Measurements from ENCODE around the gene ANKLE2.
A peak's percentile ranks its signal among the peaks of the same experiment; 100 is the strongest.

ANKLE2 gene

DNA sequence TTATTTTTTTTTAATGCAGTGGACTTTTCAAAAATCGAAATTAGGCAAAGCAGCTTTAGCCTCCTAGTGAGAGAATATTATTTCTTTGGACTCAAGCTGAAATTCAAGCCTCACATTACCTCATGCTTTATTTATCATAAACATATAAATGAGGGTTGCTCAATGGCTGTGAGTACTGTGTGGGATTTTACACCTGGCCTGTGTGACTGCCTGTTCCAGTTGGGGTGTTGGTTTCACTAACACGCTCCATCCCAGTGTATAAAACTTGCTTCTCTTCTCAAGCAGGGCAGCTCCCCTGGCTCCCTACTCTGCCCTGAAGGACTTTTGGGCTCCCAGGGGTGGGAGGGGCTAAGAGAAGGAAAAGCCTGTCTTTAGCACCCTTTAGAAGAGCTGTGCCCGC is 15.0 kb downstream of the ANKLE2 start:
- no peak for DNase-seq (ENCODE audit: low read depth)

DNA sequence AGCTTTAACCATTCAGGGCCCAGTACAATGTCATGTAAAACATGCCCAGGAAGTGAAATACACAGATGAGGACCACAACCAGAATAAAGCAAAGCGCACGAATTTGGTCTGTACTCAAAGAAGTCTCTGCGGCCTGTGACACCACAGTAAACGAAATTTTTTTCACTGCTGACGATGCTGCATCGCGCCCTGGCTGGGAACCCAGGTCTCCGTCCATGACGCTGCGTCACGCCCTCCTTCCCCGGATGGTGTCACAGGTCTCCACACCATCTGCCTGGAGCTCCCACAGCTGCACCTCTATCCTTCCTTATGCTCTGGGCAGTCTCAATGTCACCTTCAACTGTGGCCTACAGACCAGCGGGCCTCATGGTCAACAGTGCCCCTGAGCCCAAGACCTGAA is 17.8 kb downstream of the ANKLE2 start:
- DNase-seq (ENCODE audit: low read depth) = no peak

DNA sequence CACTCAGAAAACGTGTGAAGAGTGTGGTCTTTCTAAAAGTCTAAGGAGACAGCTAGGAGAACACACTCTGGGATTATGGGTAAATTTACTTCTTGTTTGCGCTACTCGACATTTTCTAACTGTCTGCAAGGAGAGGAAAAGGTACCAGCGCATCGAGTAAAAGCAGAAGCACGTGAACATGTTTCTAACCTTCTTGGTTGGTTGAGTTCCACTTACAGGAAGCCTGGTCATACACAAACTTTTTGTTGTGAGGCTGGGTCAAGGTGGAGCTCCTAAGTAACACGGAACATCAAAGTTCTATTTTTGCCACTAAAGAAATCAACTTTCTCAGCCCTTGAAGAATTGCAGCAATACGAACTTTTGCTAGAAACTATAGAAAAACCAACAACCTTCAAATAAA is 20.0 kb downstream of the ANKLE2 start:
- DNase-seq (ENCODE audit: low read depth) = no peak

DNA sequence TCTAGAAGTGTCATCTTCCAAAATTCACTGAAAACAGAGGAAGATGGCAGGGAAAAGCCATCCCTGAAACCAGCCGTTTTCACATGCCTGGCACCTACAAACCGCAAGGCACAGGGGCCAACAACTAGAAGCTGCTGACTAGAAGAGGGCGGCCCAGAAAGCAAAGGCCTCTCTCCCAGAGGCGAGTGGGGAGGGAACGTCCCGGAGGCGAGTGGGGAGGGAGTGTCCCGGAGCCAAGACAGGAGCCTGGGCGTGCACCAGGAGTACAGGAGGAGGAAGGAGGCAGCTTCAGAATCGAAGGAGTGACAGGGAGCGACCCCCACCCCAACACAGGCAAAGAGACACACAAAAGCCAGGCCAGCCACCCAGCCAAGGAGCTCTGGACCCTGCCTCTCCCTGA is 21.0 kb downstream of the ANKLE2 start:
- DNase-seq (ENCODE audit: low read depth) = no peak

DNA sequence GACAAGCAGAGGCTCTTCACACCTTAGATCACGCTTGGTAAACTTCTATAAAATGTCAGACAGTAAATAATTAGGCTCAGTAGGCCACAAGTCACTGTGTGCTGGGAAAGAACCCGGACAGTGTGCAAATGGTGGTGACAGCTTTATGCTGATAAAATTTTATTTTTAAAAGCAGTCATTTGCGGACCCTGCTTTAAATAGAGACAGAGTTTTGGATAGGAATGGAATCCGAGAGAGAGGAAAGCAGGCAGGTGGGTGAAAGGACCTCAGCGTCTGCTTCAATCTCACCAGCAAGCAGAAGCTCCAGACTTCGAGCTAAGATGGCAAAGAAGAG is 21.4 kb downstream of the ANKLE2 start:
- no peak for DNase-seq (ENCODE audit: low read depth)

DNA sequence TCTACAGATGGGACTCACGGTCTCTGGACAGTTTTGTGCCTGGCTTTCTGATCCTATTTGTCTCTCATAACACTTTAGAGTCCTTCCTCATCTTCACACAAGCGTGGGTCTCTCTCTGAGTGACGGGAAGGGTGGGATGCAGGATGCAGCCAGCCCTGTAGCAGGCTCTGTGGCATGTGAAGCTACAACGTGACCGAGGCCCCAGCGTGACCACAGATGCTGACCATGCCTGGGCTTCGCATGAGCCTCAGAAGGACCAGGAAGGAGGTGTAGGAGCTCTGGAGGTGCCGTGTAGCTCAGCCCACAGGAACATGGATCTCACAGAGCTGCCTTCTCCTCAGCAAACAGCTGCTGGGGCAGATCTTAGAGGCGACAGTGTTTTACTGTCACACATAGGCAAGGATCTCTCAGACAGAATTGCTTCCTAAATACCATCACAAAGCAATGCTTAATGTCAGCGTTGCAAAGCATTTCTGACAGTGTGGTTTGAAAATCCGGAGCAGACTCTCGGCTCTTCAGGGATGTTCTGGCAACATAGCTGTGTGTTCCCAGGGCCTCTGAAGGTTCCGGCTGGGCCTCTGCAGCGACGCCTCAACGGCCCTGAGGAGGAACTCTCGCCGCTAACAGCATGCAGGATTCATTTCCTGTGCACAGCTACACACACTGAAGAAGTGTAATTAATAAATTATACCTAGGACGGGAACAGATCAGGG is 21.9 kb downstream of the ANKLE2 start:
- no peak for DNase-seq (ENCODE audit: low read depth)

DNA sequence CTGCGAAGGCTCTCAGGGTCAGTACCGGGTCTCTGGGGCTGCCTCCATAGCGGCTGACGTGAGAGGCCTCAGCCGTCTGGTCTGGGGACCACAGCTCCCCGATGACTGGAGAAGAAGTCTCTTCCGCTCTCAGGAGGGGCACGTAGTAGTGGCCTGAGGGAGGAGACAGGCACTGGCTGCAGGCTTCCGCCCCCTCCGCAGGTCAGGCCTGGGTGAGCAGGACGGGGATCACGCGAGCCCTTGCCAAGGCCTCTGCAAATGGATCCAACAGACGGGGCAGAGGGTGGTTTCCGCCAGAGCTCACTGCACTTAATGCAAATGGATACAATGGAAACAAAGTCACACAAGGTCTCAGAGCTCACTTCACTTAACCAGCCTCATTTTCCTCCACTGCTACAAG is 24.7 kb downstream of the ANKLE2 start:
- no peak for DNase-seq (ENCODE audit: low read depth)

DNA sequence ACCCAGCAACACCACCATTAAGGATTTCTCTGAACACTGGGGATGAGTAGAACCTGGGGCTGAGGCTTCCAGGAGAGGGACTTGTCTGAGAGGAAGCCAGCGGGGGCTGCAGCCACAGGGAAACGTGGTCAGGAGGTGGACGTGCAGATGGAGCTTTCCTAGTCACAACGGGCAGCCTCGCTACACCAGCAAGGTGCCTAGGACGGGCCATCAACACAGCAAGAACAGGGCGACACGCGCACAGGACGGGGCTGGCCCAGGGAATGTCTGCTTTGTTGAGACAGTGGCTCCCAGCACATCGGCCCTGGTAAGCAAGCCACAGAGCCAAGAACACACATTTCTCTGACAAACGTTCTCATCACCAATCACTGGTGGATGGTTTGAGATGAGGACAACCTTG is 25.3 kb downstream of the ANKLE2 start:
- DNase-seq (ENCODE audit: low read depth) = no peak

DNA sequence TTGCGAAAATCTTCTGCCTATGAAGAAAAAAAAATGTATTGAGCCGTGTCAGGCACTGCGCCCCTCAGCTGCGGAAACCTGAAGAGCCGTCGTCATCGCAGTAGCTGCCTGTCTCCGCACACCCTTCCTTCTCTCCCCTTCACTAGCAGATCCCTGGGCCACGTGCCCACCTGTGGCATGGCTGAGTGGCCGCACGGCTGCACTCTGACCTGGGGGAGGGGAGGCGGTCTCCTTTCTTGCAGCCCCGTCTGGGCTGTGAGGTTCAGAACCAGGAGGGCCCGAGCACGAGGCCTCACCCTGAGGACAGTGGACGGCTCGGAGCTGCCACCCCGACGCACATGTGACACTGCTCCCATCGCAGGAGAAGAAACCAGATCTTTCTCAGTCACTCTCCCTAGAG is 26.1 kb downstream of the ANKLE2 start:
- no peak for DNase-seq (ENCODE audit: low read depth)

DNA sequence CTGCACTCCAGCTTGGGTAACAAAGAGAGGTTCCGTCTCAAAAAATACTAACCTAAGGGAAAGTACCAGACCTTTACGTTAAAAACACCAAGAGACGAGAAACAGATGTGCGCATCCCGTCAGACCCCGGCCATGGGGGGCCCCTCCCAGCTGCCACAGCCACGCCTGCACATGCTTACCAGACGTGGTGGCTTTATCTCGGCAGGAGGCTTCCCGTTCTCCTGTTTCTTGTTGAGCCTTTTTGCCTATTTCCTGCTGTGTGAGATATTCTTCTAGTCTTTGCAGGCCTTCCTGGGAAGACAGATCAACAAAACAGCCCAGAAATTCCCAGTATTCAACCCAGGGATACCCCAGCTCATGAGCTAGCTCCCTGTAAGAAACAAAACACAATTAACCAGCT is 27.4 kb downstream of the ANKLE2 start:
- no peak for DNase-seq (ENCODE audit: low read depth)

DNA sequence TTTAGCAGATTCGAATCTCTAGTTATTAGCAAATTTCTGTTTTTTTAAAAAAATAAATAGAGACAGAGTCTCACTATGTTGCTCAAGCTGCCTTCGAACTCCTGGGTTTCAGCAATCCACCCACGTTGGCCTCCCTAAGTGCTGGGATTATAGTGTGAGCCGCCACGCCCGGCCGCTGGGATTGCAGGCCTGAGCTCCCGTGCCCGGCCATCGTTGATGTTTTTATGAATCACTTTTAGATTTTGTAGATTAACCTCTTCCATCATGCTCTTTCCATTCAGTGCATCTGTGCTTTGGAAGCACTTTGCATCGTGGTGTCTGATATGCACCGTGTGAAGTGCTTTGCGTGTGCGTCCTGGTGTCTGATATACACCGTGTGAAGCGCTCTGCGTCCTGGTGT is 30.1 kb downstream of the ANKLE2 start:
- DNase-seq (ENCODE audit: low read depth) = peak; percentile 52

DNA sequence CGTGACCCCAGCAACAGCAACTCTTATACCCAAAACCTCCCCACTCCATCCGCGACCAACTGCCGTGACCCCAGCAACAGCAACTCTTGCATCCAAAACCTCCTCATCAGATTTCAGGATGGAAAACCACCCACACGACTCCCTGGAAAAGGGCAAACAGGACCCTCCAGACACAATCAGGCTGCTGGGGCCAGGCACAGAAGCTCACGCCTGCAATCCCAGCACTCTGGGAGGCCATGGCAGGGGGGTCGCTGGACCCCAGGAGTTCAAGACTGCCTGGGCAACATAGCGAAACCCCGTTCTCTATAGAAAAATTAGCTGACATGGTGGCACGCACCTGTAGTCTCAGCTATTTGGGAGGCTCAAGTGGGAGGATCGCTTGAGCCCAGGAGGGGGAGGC is 31.3 kb downstream of the ANKLE2 start:
- DNase-seq (ENCODE audit: low read depth) = no peak

DNA sequence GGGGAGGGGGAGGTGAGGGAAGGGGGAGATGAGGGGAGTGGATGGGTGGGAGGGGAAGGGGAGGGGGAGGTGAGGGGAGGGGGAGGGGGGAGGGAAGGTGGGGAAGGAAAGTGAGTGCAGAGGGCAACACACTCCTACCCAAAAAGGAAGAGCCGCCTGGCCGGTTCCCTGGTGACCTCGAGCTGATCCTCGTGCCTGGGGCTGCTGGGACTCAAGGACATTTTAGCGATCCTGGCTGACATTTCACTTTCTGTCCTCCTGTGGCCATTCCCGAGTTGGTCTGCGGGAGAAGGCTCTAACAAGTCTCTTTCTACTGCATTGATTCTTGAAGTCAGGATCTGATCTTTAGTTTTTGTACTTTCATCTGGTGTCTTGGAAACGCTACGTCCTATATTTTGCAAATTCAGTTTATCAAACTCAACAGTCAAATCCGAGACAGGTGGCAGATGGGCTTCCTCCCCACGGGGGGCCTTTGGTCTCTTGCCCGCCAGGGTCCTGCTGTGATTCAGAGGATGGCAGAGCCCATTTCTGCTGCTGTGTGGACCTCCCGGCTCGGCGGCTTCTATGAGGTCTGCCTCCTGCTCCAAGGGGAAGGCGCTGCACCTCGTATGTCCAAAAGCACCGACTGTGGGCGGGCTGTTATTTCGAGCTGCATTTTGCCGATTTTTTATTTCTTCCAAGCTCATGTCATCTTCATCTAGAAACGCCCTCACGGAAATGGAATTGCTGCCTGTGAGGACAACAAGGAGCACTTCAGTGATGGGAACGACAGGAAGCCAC is 31.9 kb downstream of the ANKLE2 start:
- DNase-seq (ENCODE audit: low read depth) = no peak

DNA sequence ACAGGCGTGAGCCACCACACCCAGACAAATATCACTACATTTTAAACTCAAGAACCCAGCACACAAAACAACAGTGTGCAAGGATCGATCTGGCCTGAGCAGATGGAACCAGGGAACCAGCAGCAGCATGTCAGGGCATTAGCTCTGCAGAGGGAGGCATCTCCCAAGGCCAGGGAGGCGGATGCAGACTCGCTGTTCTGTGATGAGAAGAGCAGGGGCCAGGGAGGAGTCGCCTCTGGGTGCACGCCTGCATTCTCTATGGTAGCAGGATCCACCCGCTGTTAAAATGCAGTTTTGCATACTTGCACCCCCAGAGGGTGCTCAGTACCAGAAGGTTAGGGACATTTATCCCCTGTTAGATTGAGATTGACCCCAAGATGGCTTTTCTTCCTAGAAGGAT is 33.1 kb downstream of the ANKLE2 start:
- no peak for DNase-seq (ENCODE audit: low read depth)

DNA sequence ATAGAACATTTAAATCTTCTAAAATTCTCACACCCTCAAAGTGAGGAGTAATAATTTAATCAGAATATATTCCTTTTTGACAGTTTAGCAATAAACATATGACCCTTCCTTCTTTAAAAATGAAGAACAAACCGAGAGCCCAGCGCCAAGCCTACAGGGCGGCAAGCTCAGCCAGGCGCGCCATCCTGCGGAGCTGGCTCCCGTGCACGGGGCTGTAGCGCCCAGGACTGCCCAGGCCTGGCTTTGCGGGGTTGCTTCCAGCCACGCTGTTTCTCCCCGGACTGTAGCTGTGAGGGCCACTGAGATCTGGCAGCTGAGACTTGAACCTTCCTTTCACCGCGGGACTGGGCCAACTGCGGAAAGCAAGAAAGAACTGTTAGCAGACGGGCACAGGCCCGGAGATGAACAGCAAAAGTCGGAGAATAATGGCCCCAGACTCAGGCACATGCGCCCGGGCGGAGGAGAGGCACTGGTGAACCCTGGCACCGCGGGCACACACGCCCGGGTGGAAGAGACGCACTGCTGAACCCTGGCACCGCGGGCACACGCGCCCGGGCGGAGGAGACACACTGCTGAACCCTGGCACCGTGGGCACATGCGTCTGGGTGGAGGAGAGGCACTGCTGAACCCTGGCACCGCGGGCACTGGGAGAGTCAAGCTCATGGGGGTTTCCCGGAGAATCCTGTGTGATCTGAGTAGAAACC is 34.4 kb downstream of the ANKLE2 start:
- no peak for DNase-seq (ENCODE audit: low read depth)

DNA sequence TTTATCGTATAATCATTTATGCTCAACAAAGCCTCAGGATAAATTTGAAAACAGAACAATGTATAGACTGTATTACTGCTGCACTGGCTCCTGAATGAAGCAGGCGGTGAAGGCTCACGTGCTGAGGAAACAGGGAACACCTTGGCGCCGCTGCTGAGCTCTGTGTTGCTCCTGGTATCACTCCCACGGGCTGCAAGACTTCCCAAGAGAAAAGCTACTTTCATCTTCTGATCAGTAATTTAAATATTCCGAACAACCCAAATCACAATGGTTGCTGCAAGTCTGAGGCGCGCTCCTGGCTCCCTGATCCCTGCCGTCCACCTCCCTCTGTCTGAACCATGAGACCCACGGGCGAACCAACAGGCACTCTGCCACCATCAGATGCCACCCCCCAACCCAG is 35.2 kb downstream of the ANKLE2 start:
- DNase-seq (ENCODE audit: low read depth) = no peak

DNA sequence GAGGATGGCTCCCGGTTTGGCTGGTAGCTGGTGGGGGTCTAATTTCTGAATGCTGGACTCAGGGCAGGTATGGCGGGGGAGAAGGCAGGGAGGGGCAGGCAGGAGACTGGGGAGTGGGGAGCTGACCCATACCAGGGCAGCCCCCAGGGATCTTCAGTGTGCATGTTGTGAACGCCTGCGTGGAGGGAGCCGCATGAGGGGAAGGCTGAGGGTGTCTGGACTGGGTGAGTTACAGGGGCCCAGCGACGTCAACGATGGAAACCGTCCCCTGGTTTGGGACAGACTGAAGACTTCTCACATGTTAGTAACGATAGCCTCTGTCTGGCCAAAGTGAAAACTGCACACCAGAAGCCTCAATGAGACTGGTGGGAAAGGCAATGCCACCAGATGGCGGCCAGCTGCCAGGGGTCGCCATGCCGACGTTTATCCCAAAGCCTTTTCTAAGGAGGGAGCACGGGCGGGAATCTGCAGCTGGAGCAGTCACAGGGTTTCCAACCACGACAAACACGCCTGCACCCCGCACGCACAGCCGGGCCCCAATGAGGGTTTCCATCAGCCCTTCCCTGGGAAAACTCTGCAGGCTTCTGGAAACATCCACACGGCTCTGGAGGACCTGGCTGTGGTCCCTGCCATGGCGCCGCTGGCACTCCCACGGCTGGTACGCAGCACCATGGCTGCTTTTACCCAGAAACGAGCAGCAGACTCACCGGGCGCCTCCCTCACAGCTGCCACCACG is 37.0 kb downstream of the ANKLE2 start:
- no peak for DNase-seq (ENCODE audit: low read depth)

DNA sequence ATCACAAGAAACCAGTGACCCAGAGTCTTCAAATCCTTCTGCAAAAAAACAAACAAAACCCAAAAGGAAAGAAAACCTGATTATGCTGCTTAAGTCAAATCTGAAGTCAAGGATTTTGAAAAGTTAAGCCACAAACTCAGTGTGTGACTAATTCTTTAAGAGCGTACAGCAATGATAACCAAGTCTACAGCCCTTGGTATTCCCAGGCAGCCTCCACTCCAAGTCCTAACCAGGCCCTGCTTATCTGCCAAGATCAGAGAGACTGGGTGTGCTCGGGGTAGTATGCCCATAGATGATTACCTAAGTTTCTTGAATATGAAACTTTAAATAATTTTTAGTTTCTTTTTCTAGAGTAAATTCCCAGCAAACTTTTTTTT is 37.9 kb downstream of the ANKLE2 start:
- DNase-seq (ENCODE audit: low read depth) = peak; percentile 95

DNA sequence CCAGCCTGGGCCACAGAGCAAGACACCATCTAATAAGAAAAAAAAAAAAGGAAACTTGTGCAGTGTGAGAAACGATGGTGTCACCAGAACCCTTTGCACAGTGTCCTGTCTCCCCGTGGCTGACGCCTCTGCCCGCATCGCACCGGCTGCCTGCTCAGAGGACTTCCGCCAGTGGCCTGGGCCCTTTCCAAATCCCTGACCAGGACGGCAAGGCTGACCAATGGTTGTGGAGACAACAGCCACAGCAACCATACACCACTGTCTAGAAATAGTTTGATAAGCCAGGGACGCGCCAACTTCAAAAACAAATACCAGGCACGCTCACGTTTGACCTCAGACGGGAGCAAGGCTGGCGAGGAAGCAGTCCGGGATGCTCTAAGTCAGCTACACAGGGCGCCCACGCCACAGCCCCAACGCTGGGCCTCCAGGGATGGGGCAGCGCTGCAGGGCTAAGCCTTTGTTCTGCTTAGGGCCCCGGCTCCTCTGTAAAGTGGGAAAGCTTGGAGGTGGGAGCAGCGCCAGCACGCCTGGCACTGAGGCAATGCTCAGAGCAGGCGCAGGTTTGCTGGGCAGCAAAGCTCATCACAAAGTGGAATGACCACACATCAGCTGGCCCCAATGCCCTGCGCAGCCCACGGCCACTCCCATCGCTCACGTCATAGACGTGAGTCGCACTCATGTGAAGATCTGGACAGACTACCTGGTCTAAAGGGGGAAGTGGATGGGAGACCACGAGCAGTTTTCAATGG is 38.4 kb downstream of the ANKLE2 start:
- DNase-seq (ENCODE audit: low read depth) = peak; percentile 79

DNA sequence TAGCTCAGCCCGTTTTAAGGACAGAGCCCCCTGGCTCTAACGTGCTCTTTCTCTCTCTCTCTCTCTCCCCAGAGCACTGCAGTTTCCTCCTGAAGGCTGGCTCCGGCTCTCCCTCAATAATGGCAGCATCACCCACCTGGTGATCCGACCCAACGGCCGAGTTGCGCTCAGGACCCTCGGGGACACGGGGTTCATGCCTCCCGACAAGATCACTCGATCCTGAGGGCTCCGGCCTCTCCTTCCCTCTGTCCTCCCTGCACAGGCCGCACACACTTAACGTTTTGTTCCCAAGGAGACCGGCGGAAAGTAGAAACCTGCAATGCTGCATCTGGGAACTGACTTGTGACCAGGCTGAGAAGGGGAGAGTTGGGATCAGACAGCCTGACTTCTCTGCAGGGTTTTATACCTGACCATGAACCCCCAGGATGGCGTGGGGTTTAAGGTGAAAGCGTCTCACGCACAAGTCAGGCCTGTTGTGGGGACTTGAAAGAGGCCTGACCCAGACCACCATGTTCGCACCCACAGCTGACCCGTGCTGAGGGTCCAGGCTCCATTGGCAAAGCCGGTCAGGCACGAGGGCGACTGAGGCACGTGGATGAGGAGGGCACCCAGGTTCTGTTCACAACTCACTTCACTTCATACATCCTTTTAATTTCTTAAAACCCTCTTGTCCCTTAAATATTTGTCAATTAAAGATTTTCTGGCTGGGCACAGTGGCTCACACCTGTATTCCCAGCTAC is 40.9 kb downstream of the ANKLE2 start:
- DNase-seq (ENCODE audit: low read depth) = no peak

DNA sequence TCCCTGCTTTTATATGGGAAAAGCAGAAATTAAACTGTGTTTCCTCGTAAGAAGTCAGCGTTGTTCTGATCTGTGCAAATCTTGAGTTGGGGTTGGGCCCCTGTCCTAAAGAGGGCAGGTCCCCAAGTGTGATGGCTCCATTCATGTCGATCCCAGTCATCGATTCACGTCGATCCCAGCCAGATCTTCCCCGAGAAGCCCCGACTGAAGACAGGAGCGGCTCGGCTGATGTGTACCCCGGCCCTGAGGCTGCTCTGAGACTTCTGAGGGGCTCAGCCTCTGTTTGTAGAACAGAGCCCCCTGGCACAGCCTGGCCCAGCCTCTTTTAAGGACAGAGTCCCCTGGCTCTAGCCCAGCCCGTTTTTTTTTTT is 41.7 kb downstream of the ANKLE2 start:
- DNase-seq (ENCODE audit: low read depth) = no peak
